Iris pigment epithelial cell (primary cell): ENCODE measurements around the gene SKA1.

Experiments
- DNase-seq: peaks from one replicate; pipeline ENCODE4 v3.0.0-alpha.2; 2011; ENCODE audit warnings: low read depth

SKA1 gene

GRCh38 chr18:50374753-50375391 is at the start of gene SKA1:
SKA1 (plus strand) TSS chr18:50375046; CDS start chr18:50375831, 785 bp downstream.
- DNase-seq: peak; percentile 92

GRCh38 chr18:50327983-50328382 is 46.9 kb upstream of the SKA1 start:
- no peak for DNase-seq

- DNase-seq: no peak
Observed at GRCh38 chr18:50330176-50330575, 44.7 kb upstream of the SKA1 start.

- DNase-seq: no peak
Observed at GRCh38 chr18:50331691-50332090, 43.2 kb upstream of the SKA1 start.

GRCh38 chr18:50334546-50335152 is 40.2 kb upstream of the SKA1 start:
- DNase-seq: no peak

- DNase-seq: no peak
Observed at GRCh38 chr18:50338122-50338521, 36.7 kb upstream of the SKA1 start.

- no peak for DNase-seq
Observed at GRCh38 chr18:50338715-50339114, 36.1 kb upstream of the SKA1 start.

- no peak for DNase-seq
Observed at GRCh38 chr18:50340078-50340477, 34.8 kb upstream of the SKA1 start.

- no peak for DNase-seq
Observed at GRCh38 chr18:50341443-50341842, 33.4 kb upstream of the SKA1 start.

GRCh38 chr18:50350699-50351098 is 24.1 kb upstream of the SKA1 start:
- no peak for DNase-seq

- peak; percentile 31 for DNase-seq
Observed at GRCh38 chr18:50356036-50356945, 18.6 kb upstream of the SKA1 start.

GRCh38 chr18:50358844-50359243 is 16.0 kb upstream of the SKA1 start:
- DNase-seq: no peak

- no peak for DNase-seq
Observed at GRCh38 chr18:50359806-50360205, 15.0 kb upstream of the SKA1 start.

- no peak for DNase-seq
Observed at GRCh38 chr18:50360611-50361010, 14.2 kb upstream of the SKA1 start.

GRCh38 chr18:50369672-50370071 is 5.2 kb upstream of the SKA1 start:
- DNase-seq: no peak

GRCh38 chr18:50372743-50373142 is 2.1 kb upstream of the SKA1 start:
- DNase-seq: no peak

GRCh38 chr18:50373561-50374219 is 1.2 kb upstream of the SKA1 start:
- DNase-seq: no peak

- DNase-seq: no peak
Observed at GRCh38 chr18:50374220-50374752, 560 bp upstream of the SKA1 start.

- DNase-seq: no peak
Observed at GRCh38 chr18:50377061-50377798, 2.4 kb downstream of the SKA1 start.

- no peak for DNase-seq
Observed at GRCh38 chr18:50388988-50389387, 14.1 kb downstream of the SKA1 start.

- no peak for DNase-seq
Observed at GRCh38 chr18:50393802-50394201, 19.0 kb downstream of the SKA1 start.
